Nephron (organoid): Measurements from ENCODE around the gene VASP.

ENCODE experiments used
- H3K27ac Mint-ChIP-seq, 3 experiments: 2 replicates each; pipeline ENCODE4 v1.8.0; 2020; ENCODE audit warnings: mixed read lengths in 3 of 3, mild to moderate bottlenecking in 2 of 3, moderate library complexity in 1 of 3
- H3K27me3 Mint-ChIP-seq: 2 replicates; pipeline ENCODE4 v1.8.0; 2021; ENCODE audit warnings: low read depth, mild to moderate bottlenecking, moderate library complexity, mixed read lengths
- H3K36me3 Mint-ChIP-seq: 2 replicates; pipeline ENCODE4 v1.8.0; 2020; ENCODE audit warnings: low read depth, mixed read lengths
- H3K4me1 Mint-ChIP-seq: 2 replicates; pipeline ENCODE4 v1.8.0; 2020; ENCODE audit warnings: mixed read lengths
- H3K4me3 Mint-ChIP-seq, 3 experiments: 2 replicates each; pipeline ENCODE4 v1.8.0; 2020; ENCODE audit warnings: mild to moderate bottlenecking in 3 of 3, mixed read lengths in 3 of 3, moderate library complexity in 2 of 3
- H3K9me3 Mint-ChIP-seq: 2 replicates; pipeline ENCODE4 v1.8.0; 2020; ENCODE audit warnings: mixed read lengths
- TF ChIP-seq, protein P1 (sequence below), 3 experiments: fragments of 200-600 bp; sonication (generic); IDR thresholded peaks; one replicate each; pipeline ENCODE4 v1.5.0; 2021; ENCODE audit warnings: antibody characterized with exemption in 3 of 3; ENCODE audit not compliant: unreplicated experiment in 3 of 3

The VASP gene

DNA sequence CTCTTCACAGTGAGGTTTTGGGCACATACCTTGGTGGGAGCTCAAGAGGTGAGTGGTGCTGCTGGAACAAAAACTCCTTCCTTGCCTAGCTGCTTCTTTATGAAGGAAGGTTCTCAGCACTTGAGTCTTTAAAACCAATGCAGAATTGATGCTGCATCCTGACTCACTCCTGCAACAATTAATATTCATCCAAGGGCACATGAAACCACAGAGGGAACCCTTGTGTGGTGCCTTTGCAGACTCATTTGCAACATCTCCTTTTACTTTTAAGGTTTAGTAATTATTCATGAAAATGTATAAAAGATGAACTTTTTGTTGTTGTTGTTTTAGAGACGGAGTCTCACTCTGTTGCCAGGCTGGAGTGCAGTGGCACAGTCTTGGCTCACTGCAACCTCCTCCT lies 47.2 kb downstream of the VASP start:
- Mint-ChIP-seq H3K36me3 (peaks cover 6% of the 10 kb centered on the region), H3K9me3 (no peaks in the 10 kb centered on the region), H3K4me3 (no peak overlapping the region), H3K27ac (no peak overlapping the region), H3K4me1 (peaks cover 9% of the 10 kb centered on the region), H3K27me3 (peaks cover 13% of the 10 kb centered on the region)
- TF ChIP-seq, protein P1, sequence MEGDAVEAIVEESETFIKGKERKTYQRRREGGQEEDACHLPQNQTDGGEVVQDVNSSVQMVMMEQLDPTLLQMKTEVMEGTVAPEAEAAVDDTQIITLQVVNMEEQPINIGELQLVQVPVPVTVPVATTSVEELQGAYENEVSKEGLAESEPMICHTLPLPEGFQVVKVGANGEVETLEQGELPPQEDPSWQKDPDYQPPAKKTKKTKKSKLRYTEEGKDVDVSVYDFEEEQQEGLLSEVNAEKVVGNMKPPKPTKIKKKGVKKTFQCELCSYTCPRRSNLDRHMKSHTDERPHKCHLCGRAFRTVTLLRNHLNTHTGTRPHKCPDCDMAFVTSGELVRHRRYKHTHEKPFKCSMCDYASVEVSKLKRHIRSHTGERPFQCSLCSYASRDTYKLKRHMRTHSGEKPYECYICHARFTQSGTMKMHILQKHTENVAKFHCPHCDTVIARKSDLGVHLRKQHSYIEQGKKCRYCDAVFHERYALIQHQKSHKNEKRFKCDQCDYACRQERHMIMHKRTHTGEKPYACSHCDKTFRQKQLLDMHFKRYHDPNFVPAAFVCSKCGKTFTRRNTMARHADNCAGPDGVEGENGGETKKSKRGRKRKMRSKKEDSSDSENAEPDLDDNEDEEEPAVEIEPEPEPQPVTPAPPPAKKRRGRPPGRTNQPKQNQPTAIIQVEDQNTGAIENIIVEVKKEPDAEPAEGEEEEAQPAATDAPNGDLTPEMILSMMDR (IDR thresholded peaks at IDR 0.05; ENCODE audit: unreplicated experiment in 3 of 3) = no peak

DNA sequence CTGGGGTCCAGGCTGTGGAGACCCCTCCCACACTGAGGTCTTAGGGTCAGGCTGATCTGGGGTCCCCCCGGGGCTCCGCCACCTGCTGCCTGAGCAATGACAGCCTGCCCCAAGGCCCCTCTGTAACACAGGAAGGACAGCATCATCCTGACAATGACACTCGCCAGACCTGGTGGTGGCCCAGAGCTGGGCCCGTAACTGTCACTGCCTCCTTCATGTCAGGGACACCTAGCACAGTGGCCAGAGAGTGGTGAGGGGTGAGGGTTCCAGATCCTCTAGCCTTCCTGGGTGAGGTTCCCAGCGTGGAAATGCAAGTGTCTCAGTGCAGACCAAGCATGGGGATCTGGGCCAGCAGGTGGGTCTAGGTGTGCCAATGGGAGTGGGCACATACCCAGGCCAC lies 49.6 kb downstream of the VASP start:
- no peaks in the 10 kb centered on the region for H3K9me3 Mint-ChIP-seq
- peaks cover 4% of the 10 kb centered on the region for H3K4me1 Mint-ChIP-seq
- TF ChIP-seq, protein P1 (IDR thresholded peaks at IDR 0.05; ENCODE audit: unreplicated experiment in 3 of 3) = no peak
- peaks cover 6% of the 10 kb centered on the region for H3K36me3 Mint-ChIP-seq
- H3K4me3 Mint-ChIP-seq = no peak overlapping the region
- no peak overlapping the region for H3K27ac Mint-ChIP-seq
- H3K27me3 Mint-ChIP-seq = peaks cover 6% of the 10 kb centered on the region

DNA sequence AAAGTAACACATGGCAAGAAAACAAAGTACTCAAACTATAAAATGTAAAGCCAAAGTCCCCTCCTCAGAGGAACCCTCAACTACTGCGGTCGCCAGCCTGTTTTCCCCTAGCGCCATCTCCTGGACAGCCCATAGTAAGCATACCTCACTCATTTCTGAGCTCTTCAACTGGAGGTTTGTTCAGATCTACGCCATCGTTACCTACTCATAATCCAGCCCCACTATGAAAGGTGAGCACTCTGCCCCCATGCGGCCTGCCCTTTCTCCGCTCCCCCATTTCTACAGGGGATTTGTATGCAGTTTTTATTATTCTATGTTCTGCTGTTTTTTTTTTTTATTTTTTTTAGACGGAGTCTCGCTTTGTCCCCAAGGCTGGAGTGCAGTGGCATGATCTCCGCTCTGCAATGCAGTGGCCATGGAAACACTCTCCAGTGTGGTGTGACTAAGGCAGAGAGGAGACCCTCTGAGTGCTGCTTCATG lies 51.2 kb downstream of the VASP start:
- Mint-ChIP-seq H3K27ac (peak overlapping the region in 1 of 3 experiments; percentile 42), H3K4me1 (peaks cover 4% of the 10 kb centered on the region), H3K4me3 (no peak overlapping the region), H3K36me3 (no peaks in the 10 kb centered on the region), H3K27me3 (peaks cover 6% of the 10 kb centered on the region), H3K9me3 (no peaks in the 10 kb centered on the region)
- TF ChIP-seq, protein P1 (IDR thresholded peaks at IDR 0.05; ENCODE audit: unreplicated experiment in 3 of 3) = peak; percentile 39 to 61 (median 48)

DNA sequence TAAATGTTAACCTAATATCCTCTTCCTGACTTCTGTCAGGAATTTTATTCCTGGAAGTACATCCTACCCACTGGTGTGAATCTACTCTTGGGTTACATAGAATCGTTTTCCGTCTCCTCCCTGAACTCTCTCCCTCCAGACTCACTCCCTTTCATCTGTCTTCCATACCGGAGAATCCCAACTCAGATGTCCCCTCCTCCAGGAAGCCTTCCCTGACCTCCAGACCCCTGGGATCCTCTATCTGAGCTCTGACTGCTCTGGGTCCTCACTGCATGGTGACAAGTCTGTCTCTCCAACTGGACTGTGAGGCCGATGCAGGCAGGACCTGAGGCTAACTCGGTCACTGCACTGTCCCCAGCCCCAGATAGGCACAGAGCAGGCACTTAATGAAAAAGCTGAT lies 52.8 kb downstream of the VASP start:
- peaks cover 4% of the 10 kb centered on the region for H3K4me1 Mint-ChIP-seq
- H3K27me3 Mint-ChIP-seq = peaks cover 3% of the 10 kb centered on the region
- H3K27ac Mint-ChIP-seq = no peak overlapping the region
- no peak overlapping the region for H3K4me3 Mint-ChIP-seq
- H3K9me3 Mint-ChIP-seq = no peaks in the 10 kb centered on the region
- no peaks in the 10 kb centered on the region for H3K36me3 Mint-ChIP-seq
- TF ChIP-seq, protein P1 (IDR thresholded peaks at IDR 0.05; ENCODE audit: unreplicated experiment in 3 of 3) = no peak

DNA sequence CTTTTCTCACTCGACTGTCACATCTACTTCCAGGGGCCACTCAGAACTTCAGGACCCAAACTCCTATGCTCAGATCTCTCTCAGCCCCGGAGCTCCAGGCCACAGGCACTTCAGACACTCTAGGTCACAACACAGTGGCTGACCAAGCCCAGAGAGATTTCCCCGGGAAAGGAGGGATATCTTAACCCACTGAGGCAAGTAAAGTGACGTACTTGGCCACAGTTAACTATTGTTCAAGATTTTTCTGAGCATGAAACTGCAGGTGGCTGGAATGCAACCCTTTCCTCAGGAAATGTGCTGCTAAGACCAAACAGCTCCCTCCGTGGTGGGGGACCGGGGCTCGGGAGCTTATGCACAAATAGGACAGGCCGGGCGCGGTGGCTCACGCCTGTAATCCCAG lies 53.4 kb downstream of the VASP start:
- Mint-ChIP-seq H3K4me3 (no peak overlapping the region), H3K4me1 (peaks cover 4% of the 10 kb centered on the region), H3K27me3 (peaks cover 3% of the 10 kb centered on the region), H3K9me3 (no peaks in the 10 kb centered on the region), H3K36me3 (no peaks in the 10 kb centered on the region), H3K27ac (no peak overlapping the region)
- TF ChIP-seq, protein P1 (IDR thresholded peaks at IDR 0.05; ENCODE audit: unreplicated experiment in 3 of 3) = no peak

DNA sequence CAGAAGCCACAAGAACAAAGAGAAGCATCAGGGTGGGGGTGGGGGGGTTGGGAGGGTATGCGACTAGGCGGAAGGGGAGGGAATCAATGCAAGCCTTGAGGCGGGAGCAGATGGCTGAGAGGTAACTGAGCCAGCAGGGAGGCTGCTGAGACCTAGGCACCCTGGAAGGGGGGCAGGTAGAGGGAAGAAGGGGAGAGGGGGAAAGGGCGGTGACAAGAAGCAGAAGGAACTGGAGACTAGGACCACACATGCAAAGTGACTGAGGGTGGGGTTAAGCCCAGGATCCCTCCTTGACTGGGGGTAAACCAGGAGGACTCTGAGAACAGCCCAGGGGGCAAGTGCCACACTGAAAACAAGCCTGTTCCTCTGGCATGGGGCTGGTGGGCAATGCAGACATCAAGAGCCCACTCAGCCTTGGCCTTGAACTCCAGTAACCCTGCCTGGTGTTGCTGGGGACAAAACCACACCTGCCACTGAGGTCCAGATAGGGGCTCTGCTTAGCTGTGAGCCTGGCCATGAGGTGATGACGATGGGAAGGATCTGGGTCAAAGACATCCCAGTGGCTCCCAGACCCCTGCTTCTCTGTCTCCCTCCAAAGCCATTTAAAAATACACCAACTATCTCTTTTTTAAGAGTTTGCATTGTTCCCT lies 57.0 kb downstream of the VASP start:
- Mint-ChIP-seq H3K4me3 (no peak overlapping the region), H3K9me3 (no peaks in the 10 kb centered on the region), H3K27me3 (no peaks in the 10 kb centered on the region), H3K36me3 (no peaks in the 10 kb centered on the region), H3K27ac (no peak overlapping the region), H3K4me1 (no peaks in the 10 kb centered on the region)
- TF ChIP-seq, protein P1 (IDR thresholded peaks at IDR 0.05; ENCODE audit: unreplicated experiment in 3 of 3) = no peak
